SK-N-SH treated with all-trans-retinoic acid at 6 μM for 48 hours (cell line): Measurements from ENCODE around the gene MTX2.

Experiments used
- ATAC-seq: fragments of 200-7000 bp; cut with Tn5 transposase; 3 replicates; pipeline ENCODE4 v1.9.1; 2020; ENCODE audit warnings: mild to moderate bottlenecking, moderate library complexity
- ARNTL ChIP-seq: fragments of 450-650 bp; formaldehyde crosslinking; IDR thresholded peaks from 2 replicates; pipeline ENCODE4 v1.5.0; 2020; ENCODE audit warnings: low read depth, mild to moderate bottlenecking, moderate library complexity, borderline replicate concordance
- BACH2 ChIP-seq: fragments of 250-450 bp; sonication (Bioruptor Pico); IDR thresholded peaks from 2 replicates; pipeline ENCODE4 v1.9.0; 2021; ENCODE audit warnings: mild to moderate bottlenecking, borderline replicate concordance
- CREB5 ChIP-seq: fragments of 250-450 bp; sonication (Bioruptor Pico); IDR thresholded peaks from 2 replicates; pipeline ENCODE4 v1.5.1; 2020; ENCODE audit warnings: low read depth, mild to moderate bottlenecking, moderate library complexity
- CSDC2 ChIP-seq: fragments of 250-450 bp; sonication (Bioruptor Pico); IDR thresholded peaks from 2 replicates; pipeline ENCODE4 v1.5.0; 2020; ENCODE audit warnings: mild to moderate bottlenecking, moderate library complexity
- GLIS3 ChIP-seq: fragments of 250-450 bp; sonication (Bioruptor Pico); IDR thresholded peaks from 2 replicates; pipeline ENCODE4 v1.5.0; 2020; ENCODE audit warnings: mild to moderate bottlenecking, moderate library complexity
- ISL1 ChIP-seq: fragments of 250-450 bp; sonication (Bioruptor Pico); IDR thresholded peaks from 2 replicates; pipeline ENCODE4 v2.1.2; 2022; ENCODE audit warnings: mild to moderate bottlenecking, moderate library complexity
- OSR1 ChIP-seq: fragments of 250-450 bp; sonication (Bioruptor Pico); IDR thresholded peaks from 2 replicates; pipeline ENCODE4 v1.8.0; 2022; ENCODE audit warnings: moderate library complexity, mild to moderate bottlenecking, inconsistent platforms
- PATZ1 ChIP-seq: fragments of 250-450 bp; sonication (Bioruptor Pico); IDR thresholded peaks from 2 replicates; pipeline ENCODE4 v1.8.0; 2020; ENCODE audit warnings: mild to moderate bottlenecking, moderate library complexity, borderline replicate concordance
- POU6F1 ChIP-seq: fragments of 250-450 bp; sonication (Bioruptor Pico); IDR thresholded peaks from 2 replicates; pipeline ENCODE4 v1.8.0; 2021; ENCODE audit warnings: low read depth, mild to moderate bottlenecking, moderate library complexity, borderline replicate concordance
- PPARA ChIP-seq: fragments of 250-450 bp; sonication (Bioruptor Pico); IDR thresholded peaks from 2 replicates; pipeline ENCODE4 v1.5.0; 2020; ENCODE audit warnings: mild to moderate bottlenecking, borderline replicate concordance
- RARB ChIP-seq: fragments of 250-450 bp; sonication (Bioruptor Pico); IDR thresholded peaks from 2 replicates; pipeline ENCODE4 v1.8.0; 2021; ENCODE audit warnings: mild to moderate bottlenecking, moderate library complexity
- SNAI2 ChIP-seq: fragments of 250-450 bp; sonication (Bioruptor Pico); IDR thresholded peaks from 2 replicates; pipeline ENCODE4 v1.5.0; 2020; ENCODE audit warnings: mild to moderate bottlenecking, moderate library complexity
- TCF4 ChIP-seq: fragments of 250-450 bp; sonication (Bioruptor Pico); IDR thresholded peaks from 2 replicates; pipeline ENCODE4 v1.8.0; 2021; ENCODE audit warnings: mild to moderate bottlenecking, moderate library complexity, borderline replicate concordance
- TOX ChIP-seq: fragments of 250-450 bp; sonication (Bioruptor Pico); IDR thresholded peaks from 2 replicates; pipeline ENCODE4 v1.8.0; 2021; ENCODE audit warnings: mild to moderate bottlenecking, moderate library complexity, borderline replicate concordance
- TSHZ2 ChIP-seq: fragments of 250-450 bp; sonication (Bioruptor Pico); IDR thresholded peaks from 2 replicates; pipeline ENCODE4 v1.5.0; 2020; ENCODE audit warnings: mild to moderate bottlenecking, moderate library complexity
- ZC3H10 ChIP-seq: fragments of 250-450 bp; sonication (Bioruptor Pico); IDR thresholded peaks from 2 replicates; pipeline ENCODE4 v1.5.1; 2021; ENCODE audit warnings: mild to moderate bottlenecking, moderate library complexity
- ZFP3 ChIP-seq: fragments of 250-450 bp; sonication (Bioruptor Pico); IDR thresholded peaks from 2 replicates; pipeline ENCODE4 v1.5.0; 2020; ENCODE audit warnings: mild to moderate bottlenecking, moderate library complexity
- ZFP30 ChIP-seq: fragments of 450-650 bp; formaldehyde crosslinking; IDR thresholded peaks from 2 replicates; pipeline ENCODE4 v1.5.0; 2022; ENCODE audit warnings: mild to moderate bottlenecking, moderate library complexity
- ZNF565 ChIP-seq: fragments of 450-650 bp; formaldehyde crosslinking; conservative IDR thresholded peaks from 2 replicates; pipeline ENCODE4 v1.5.0; 2020; ENCODE audit warnings: low read depth, mild to moderate bottlenecking, moderate library complexity
- ZNF70 ChIP-seq: fragments of 450-650 bp; formaldehyde crosslinking; IDR thresholded peaks from 2 replicates; pipeline ENCODE4 v1.5.0; 2020; ENCODE audit warnings: mild to moderate bottlenecking, moderate library complexity
- TF ChIP-seq, protein P1 (sequence below): fragments of 250-450 bp; sonication (Bioruptor Pico); IDR thresholded peaks from 2 replicates; pipeline ENCODE4 v1.5.1; 2021; ENCODE audit warnings: mild to moderate bottlenecking, moderate library complexity

Gene MTX2

GRCh38 chr2:176383836-176384442 lies 114.7 kb downstream of the MTX2 start:
- TF ChIP-seq, protein P1, sequence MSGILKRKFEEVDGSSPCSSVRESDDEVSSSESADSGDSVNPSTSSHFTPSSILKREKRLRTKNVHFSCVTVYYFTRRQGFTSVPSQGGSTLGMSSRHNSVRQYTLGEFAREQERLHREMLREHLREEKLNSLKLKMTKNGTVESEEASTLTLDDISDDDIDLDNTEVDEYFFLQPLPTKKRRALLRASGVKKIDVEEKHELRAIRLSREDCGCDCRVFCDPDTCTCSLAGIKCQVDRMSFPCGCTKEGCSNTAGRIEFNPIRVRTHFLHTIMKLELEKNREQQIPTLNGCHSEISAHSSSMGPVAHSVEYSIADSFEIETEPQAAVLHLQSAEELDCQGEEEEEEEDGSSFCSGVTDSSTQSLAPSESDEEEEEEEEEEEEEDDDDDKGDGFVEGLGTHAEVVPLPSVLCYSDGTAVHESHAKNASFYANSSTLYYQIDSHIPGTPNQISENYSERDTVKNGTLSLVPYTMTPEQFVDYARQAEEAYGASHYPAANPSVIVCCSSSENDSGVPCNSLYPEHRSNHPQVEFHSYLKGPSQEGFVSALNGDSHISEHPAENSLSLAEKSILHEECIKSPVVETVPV, result no peak
- TF ChIP-seq PATZ1 (CRISPR knock-in tag) (no peak), PPARA (CRISPR knock-in tag) (no peak), ISL1 (CRISPR knock-in tag) (no peak), ZFP3 (CRISPR knock-in tag) (no peak), ARNTL (CRISPR knock-in tag) (no peak), RARB (no peak), ZFP30 (CRISPR knock-in tag) (no peak), CREB5 (no peak), SNAI2 (CRISPR knock-in tag) (no peak), POU6F1 (no peak), TCF4 (CRISPR knock-in tag) (no peak), GLIS3 (CRISPR knock-in tag) (no peak), TOX (CRISPR knock-in tag) (no peak), ZNF70 (CRISPR knock-in tag) (no peak), CSDC2 (no peak)
- ATAC-seq, result no peak

GRCh38 chr2:176385219-176385759 lies 116.0 kb downstream of the MTX2 start:
- ATAC-seq, result no peak
- TF ChIP-seq ZNF565 (CRISPR knock-in tag) (no peak), PPARA (CRISPR knock-in tag) (no peak), TOX (CRISPR knock-in tag) (no peak), RARB (no peak), ZFP30 (CRISPR knock-in tag) (no peak), ISL1 (CRISPR knock-in tag) (no peak), CREB5 (no peak), ZFP3 (CRISPR knock-in tag) (no peak), BACH2 (CRISPR knock-in tag) (no peak), POU6F1 (no peak), ARNTL (CRISPR knock-in tag) (no peak), ZNF70 (CRISPR knock-in tag) (no peak), OSR1 (CRISPR knock-in tag) (no peak), TSHZ2 (no peak), GLIS3 (CRISPR knock-in tag) (no peak), ZC3H10 (CRISPR knock-in tag) (no peak)
- TF ChIP-seq, protein P1, result no peak
